ENCODE data around the gene ITPKB. TPM values are rescaled to one million over a fixed set of nuclear protein-coding genes. Genes with fewer than 3 reads are reported as not detected.

Gene ITPKB
- total RNA-seq, 1 experiment from 2014 or later: 17.7 TPM

DNA sequence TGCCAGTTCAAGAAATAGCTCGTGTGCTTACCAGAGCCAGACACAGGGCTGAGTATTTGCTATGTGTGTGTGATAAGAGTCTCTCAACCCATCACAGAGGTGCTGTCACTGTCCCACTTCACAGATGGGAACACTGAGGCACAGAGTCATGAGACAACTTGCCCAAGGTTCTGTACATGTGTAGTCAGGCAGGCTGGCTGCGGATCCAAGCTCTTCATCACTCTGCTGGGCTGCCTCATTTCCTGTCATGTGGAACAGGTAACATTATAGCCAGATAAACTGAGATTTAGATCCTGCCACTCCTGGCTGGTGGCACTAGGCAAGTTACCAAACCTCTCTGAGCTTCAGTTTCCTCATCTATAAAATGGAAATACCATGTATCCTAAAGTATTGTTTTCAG, 77.8 kb downstream of the ITPKB start:
- ChIA-PET CTCF (no interaction called here), POLR2A (ENCODE audit: unreplicated experiment) (no interaction called here)
- Histone ChIP-seq H3F3A (ENCODE audit: low read length, unreplicated experiment) (no peaks in the 10 kb centered on the region), H3K9ac (ENCODE audit: low read length) (no peak overlapping the region), H3K9me3 (ENCODE audit: low read length) (no peaks in the 10 kb centered on the region), H3K9me2 (replicated peaks; ENCODE audit: low read length) (no peaks in the 10 kb centered on the region), H3K79me2 (ENCODE audit: low read length) (no peaks in the 10 kb centered on the region), H3K27ac (ENCODE audit: low read length) (no peak overlapping the region), H2AFZ (ENCODE audit: low read length) (no peak overlapping the region), H3K4me1 (ENCODE audit: insufficient read depth, low read length) (peaks cover 47% of the 10 kb centered on the region), H3K4me3 (ENCODE audit: low read length) (no peak overlapping the region), H3K4me2 (ENCODE audit: low read length) (no peak overlapping the region), H4K20me1 (ENCODE audit: low read length) (no peaks in the 10 kb centered on the region), H3K27me3 (ENCODE audit: low read length) (no peaks in the 10 kb centered on the region), H3K36me3 (ENCODE audit: low read depth, low read length) (no peaks in the 10 kb centered on the region)
- intact Hi-C loops (cut with micrococcal nuclease): loop anchor here (5.0 kb wide), 1 partner anchor 41 kb away; no protein-coding TSS in a partner anchor
- no TSS peak for BruUV-seq (replicated peaks)
- DNase-seq (no peak), ATAC-seq (no peak)
- TF ChIP-seq EZH2 (IDR thresholded peaks at IDR 0.05; ENCODE audit: low read length, unreplicated experiment): no peak
- TF ChIP-seq EZH2phosphoT487 (IDR thresholded peaks at IDR 0.05; ENCODE audit: borderline replicate concordance, low read length): no peak
- TF ChIP-seq, protein P1, sequence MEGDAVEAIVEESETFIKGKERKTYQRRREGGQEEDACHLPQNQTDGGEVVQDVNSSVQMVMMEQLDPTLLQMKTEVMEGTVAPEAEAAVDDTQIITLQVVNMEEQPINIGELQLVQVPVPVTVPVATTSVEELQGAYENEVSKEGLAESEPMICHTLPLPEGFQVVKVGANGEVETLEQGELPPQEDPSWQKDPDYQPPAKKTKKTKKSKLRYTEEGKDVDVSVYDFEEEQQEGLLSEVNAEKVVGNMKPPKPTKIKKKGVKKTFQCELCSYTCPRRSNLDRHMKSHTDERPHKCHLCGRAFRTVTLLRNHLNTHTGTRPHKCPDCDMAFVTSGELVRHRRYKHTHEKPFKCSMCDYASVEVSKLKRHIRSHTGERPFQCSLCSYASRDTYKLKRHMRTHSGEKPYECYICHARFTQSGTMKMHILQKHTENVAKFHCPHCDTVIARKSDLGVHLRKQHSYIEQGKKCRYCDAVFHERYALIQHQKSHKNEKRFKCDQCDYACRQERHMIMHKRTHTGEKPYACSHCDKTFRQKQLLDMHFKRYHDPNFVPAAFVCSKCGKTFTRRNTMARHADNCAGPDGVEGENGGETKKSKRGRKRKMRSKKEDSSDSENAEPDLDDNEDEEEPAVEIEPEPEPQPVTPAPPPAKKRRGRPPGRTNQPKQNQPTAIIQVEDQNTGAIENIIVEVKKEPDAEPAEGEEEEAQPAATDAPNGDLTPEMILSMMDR (conservative IDR thresholded peaks at IDR 0.05; ENCODE audit: low read depth, low read length): no peak

DNA sequence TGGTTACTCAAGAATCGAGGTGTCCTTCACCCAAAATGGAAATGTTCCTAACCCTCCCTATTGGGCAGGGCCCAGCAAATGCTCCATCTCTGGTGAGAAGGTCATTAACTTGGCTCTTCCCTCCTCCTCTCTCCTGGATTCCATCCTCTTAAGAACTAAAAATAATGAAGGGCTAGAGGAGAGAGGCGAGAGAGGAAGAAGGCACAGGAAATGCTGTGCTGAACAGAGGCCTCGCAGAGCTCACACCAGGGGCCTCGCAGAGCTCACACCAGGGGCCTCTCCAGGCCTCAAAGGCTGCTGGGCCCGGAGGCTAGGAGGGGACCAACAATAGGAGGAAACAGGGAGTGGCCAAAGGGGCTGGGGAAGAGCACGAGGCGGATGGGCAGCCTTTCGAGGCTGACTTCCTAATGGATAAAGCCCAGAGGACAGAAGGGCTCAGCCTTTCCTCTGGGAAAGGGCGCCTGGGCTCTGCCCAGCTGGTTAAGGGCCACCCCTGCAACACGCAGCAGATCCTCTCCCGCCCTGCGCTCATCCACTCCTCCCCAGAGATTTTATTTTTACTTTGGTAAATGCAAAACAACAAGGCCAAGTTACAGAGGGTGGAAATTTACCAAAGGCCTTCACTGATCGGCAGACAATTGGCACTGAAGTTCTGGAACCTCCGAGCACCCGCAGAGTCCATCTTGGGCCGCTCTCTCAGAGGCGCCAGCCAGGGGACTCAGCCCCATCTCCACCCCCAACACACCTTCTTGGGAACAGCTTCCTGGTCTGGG, 78.5 kb downstream of the ITPKB start:
- H3K9me3 ChIP-seq (ENCODE audit: low read length): no peaks in the 10 kb centered on the region
- ATAC-seq (no peak), DNase-seq (no peak)
- no peaks in the 10 kb centered on the region for H3K79me2 ChIP-seq (ENCODE audit: low read length)
- no peaks in the 10 kb centered on the region for H3K9me2 ChIP-seq (replicated peaks; ENCODE audit: low read length)
- H4K20me1 ChIP-seq (ENCODE audit: low read length): no peaks in the 10 kb centered on the region
- H2AFZ ChIP-seq (ENCODE audit: low read length): no peak overlapping the region
- H3K27ac ChIP-seq (ENCODE audit: low read length): no peak overlapping the region
- H3K4me3 ChIP-seq (ENCODE audit: low read length): no peak overlapping the region
- H3K36me3 ChIP-seq (ENCODE audit: low read depth, low read length): no peaks in the 10 kb centered on the region
- CTCF ChIA-PET: no interaction called here
- no TSS peak for BruUV-seq (replicated peaks)
- no peak overlapping the region for H3K9ac ChIP-seq (ENCODE audit: low read length)
- no peaks in the 10 kb centered on the region for H3F3A ChIP-seq (ENCODE audit: low read length, unreplicated experiment)
- no peaks in the 10 kb centered on the region for H3K27me3 ChIP-seq (ENCODE audit: low read length)
- intact Hi-C loops (cut with micrococcal nuclease): loop anchor here (5.0 kb wide), 1 partner anchor 42 kb away; no protein-coding TSS in a partner anchor
- POLR2A ChIA-PET (ENCODE audit: unreplicated experiment): no interaction called here
- TF ChIP-seq EZH2 (IDR thresholded peaks at IDR 0.05; ENCODE audit: low read length, unreplicated experiment) (no peak), EZH2phosphoT487 (IDR thresholded peaks at IDR 0.05; ENCODE audit: borderline replicate concordance, low read length) (no peak)
- TF ChIP-seq, protein P1 (conservative IDR thresholded peaks at IDR 0.05; ENCODE audit: low read depth, low read length): no peak
- peaks cover 47% of the 10 kb centered on the region for H3K4me1 ChIP-seq (ENCODE audit: insufficient read depth, low read length)
- no peak overlapping the region for H3K4me2 ChIP-seq (ENCODE audit: low read length)

DNA sequence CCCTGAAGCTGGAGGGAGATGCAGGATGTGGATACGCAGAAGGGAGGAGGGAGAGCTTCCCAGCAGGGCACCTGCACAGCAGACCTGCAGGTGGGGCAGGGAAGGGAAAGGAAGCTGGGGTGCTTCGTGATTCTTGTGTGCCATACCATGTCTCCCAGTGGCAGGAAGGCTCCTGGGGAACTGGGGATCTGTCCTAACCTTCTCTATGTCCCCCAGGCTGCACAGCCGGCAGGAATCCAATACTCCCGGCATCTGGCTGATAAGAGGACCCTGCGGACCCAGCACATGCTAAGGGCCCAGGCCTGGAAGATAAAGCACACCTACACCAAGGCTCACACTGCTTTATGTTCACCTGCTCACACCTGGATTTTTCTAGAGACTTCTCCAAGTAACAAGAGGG, 79.4 kb downstream of the ITPKB start:
- Histone ChIP-seq H3K4me3 (ENCODE audit: low read length) (no peak overlapping the region), H4K20me1 (ENCODE audit: low read length) (no peaks in the 10 kb centered on the region), H3K79me2 (ENCODE audit: low read length) (no peaks in the 10 kb centered on the region), H2AFZ (ENCODE audit: low read length) (no peak overlapping the region), H3F3A (ENCODE audit: low read length, unreplicated experiment) (no peaks in the 10 kb centered on the region), H3K27me3 (ENCODE audit: low read length) (no peaks in the 10 kb centered on the region), H3K27ac (ENCODE audit: low read length) (no peak overlapping the region), H3K4me1 (ENCODE audit: insufficient read depth, low read length) (peaks cover 39% of the 10 kb centered on the region), H3K9me3 (ENCODE audit: low read length) (no peaks in the 10 kb centered on the region), H3K4me2 (ENCODE audit: low read length) (no peak overlapping the region), H3K9ac (ENCODE audit: low read length) (no peak overlapping the region), H3K36me3 (ENCODE audit: low read depth, low read length) (no peaks in the 10 kb centered on the region), H3K9me2 (replicated peaks; ENCODE audit: low read length) (no peaks in the 10 kb centered on the region)
- intact Hi-C loops (cut with micrococcal nuclease): loop anchor here (5.0 kb wide), 1 partner anchor 43 kb away; no protein-coding TSS in a partner anchor
- ChIA-PET POLR2A (ENCODE audit: unreplicated experiment) (no interaction called here), CTCF (no interaction called here)
- no peak for ATAC-seq
- TF ChIP-seq EZH2 (IDR thresholded peaks at IDR 0.05; ENCODE audit: low read length, unreplicated experiment): no peak
- TF ChIP-seq EZH2phosphoT487 (IDR thresholded peaks at IDR 0.05; ENCODE audit: borderline replicate concordance, low read length): no peak
- TF ChIP-seq, protein P1 (conservative IDR thresholded peaks at IDR 0.05; ENCODE audit: low read depth, low read length): no peak
- BruUV-seq (replicated peaks): no TSS peak
- no peak for DNase-seq

Measured in PC-3 (cell line).